ENCODE results near the gene FLT3.
"Not testable (repeated sequence)": the region's sequence is repeated elsewhere in the genome, so short reads cannot be mapped to it uniquely, and the experiment has no call there.

The FLT3 gene

GRCh38 chr13:28013482-28013881, 86.9 kb downstream of the FLT3 start:
- H3K9me3 Mint-ChIP-seq: no peaks in the 10 kb centered on the region
- H3K36me3 Mint-ChIP-seq (ENCODE audit: low read depth): no peaks in the 10 kb centered on the region
- no peak overlapping the region for H3K4me3 Mint-ChIP-seq
- no peak for DNase-seq
- peaks cover 4% of the 10 kb centered on the region for H3K4me1 Mint-ChIP-seq (ENCODE audit: low read depth)
- H3K27ac Mint-ChIP-seq: no peak overlapping the region
- peaks cover 6% of the 10 kb centered on the region for H3K27me3 Mint-ChIP-seq

GRCh38 chr13:28012896-28013295, 87.5 kb downstream of the FLT3 start:
- H3K27me3 Mint-ChIP-seq: peaks cover 6% of the 10 kb centered on the region
- DNase-seq: no peak

GRCh38 chr13:28012383-28012782, 88.0 kb downstream of the FLT3 start:
- H3K9me3 Mint-ChIP-seq: no peaks in the 10 kb centered on the region
- H3K27ac Mint-ChIP-seq: no peak overlapping the region
- peaks cover 6% of the 10 kb centered on the region for H3K27me3 Mint-ChIP-seq
- DNase-seq: no peak
- no peak overlapping the region for H3K4me3 Mint-ChIP-seq
- peaks cover 4% of the 10 kb centered on the region for H3K4me1 Mint-ChIP-seq (ENCODE audit: low read depth)
- H3K36me3 Mint-ChIP-seq (ENCODE audit: low read depth): no peaks in the 10 kb centered on the region

More at GRCh38 chr13:28012896-28013295, 87.5 kb downstream of the FLT3 start:
- Mint-ChIP-seq H3K27ac (no peak overlapping the region), H3K4me3 (no peak overlapping the region), H3K9me3 (no peaks in the 10 kb centered on the region), H3K36me3 (ENCODE audit: low read depth) (no peaks in the 10 kb centered on the region), H3K4me1 (ENCODE audit: low read depth) (peaks cover 4% of the 10 kb centered on the region)

- no peak for DNase-seq
- H3K27me3 Mint-ChIP-seq: peaks cover 3% of the 10 kb centered on the region
- H3K4me3 Mint-ChIP-seq: no peak overlapping the region
- H3K36me3 Mint-ChIP-seq (ENCODE audit: low read depth): no peaks in the 10 kb centered on the region
- peaks cover 3% of the 10 kb centered on the region for H3K4me1 Mint-ChIP-seq (ENCODE audit: low read depth)
- no peaks in the 10 kb centered on the region for H3K9me3 Mint-ChIP-seq
- no peak overlapping the region for H3K27ac Mint-ChIP-seq
Observed at GRCh38 chr13:28010046-28010445, 90.3 kb downstream of the FLT3 start.

GRCh38 chr13:28005016-28005415, 95.4 kb downstream of the FLT3 start:
- H3K4me3 Mint-ChIP-seq; H3K36me3 Mint-ChIP-seq (ENCODE audit: low read depth); H3K27ac Mint-ChIP-seq; H3K4me1 Mint-ChIP-seq (ENCODE audit: low read depth); H3K27me3 Mint-ChIP-seq; DNase-seq; H3K9me3 Mint-ChIP-seq: not testable (repeated sequence)

GRCh38 chr13:28002886-28003698, 97.3 kb downstream of the FLT3 start:
- Mint-ChIP-seq H3K9me3 (no peaks in the 10 kb centered on the region), H3K4me3 (no peak overlapping the region), H3K36me3 (ENCODE audit: low read depth) (no peaks in the 10 kb centered on the region), H3K27me3 (no peaks in the 10 kb centered on the region), H3K27ac (no peak overlapping the region), H3K4me1 (ENCODE audit: low read depth) (peaks cover 2% of the 10 kb centered on the region)
- no peak for DNase-seq

GRCh38 chr13:28001837-28002473, 98.4 kb downstream of the FLT3 start:
- Mint-ChIP-seq H3K4me1 (ENCODE audit: low read depth) (peaks cover 3% of the 10 kb centered on the region), H3K27me3 (no peaks in the 10 kb centered on the region), H3K27ac (no peak overlapping the region), H3K36me3 (ENCODE audit: low read depth) (no peaks in the 10 kb centered on the region), H3K9me3 (no peaks in the 10 kb centered on the region), H3K4me3 (no peak overlapping the region)
- DNase-seq: no peak

GRCh38 chr13:28001049-28001448, 99.3 kb downstream of the FLT3 start:
- H3K36me3 Mint-ChIP-seq (ENCODE audit: low read depth): no peaks in the 10 kb centered on the region
- no peak overlapping the region for H3K4me3 Mint-ChIP-seq
- DNase-seq: no peak
- no peaks in the 10 kb centered on the region for H3K27me3 Mint-ChIP-seq
- H3K9me3 Mint-ChIP-seq: no peaks in the 10 kb centered on the region
- H3K27ac Mint-ChIP-seq: no peak overlapping the region
- H3K4me1 Mint-ChIP-seq (ENCODE audit: low read depth): peaks cover 3% of the 10 kb centered on the region

- Mint-ChIP-seq H3K4me1 (ENCODE audit: low read depth) (peaks cover 3% of the 10 kb centered on the region), H3K9me3 (no peaks in the 10 kb centered on the region), H3K27ac (no peak overlapping the region), H3K36me3 (ENCODE audit: low read depth) (no peaks in the 10 kb centered on the region), H3K4me3 (no peak overlapping the region), H3K27me3 (no peaks in the 10 kb centered on the region)
- DNase-seq: no peak
Observed at GRCh38 chr13:28000567-28000966, 99.8 kb downstream of the FLT3 start.

GRCh38 chr13:27997904-27998522, 102.4 kb downstream of the FLT3 start:
- Mint-ChIP-seq H3K4me1 (ENCODE audit: low read depth) (peaks cover 3% of the 10 kb centered on the region), H3K4me3 (no peak overlapping the region), H3K27me3 (no peaks in the 10 kb centered on the region), H3K36me3 (ENCODE audit: low read depth) (no peaks in the 10 kb centered on the region), H3K9me3 (no peaks in the 10 kb centered on the region), H3K27ac (no peak overlapping the region)
- no peak for DNase-seq

GRCh38 chr13:27991881-27992280, 108.5 kb downstream of the FLT3 start:
- no peaks in the 10 kb centered on the region for H3K9me3 Mint-ChIP-seq
- peaks cover 14% of the 10 kb centered on the region for H3K27me3 Mint-ChIP-seq
- no peak for DNase-seq
- H3K4me1 Mint-ChIP-seq (ENCODE audit: low read depth): no peaks in the 10 kb centered on the region
- H3K36me3 Mint-ChIP-seq (ENCODE audit: low read depth): no peaks in the 10 kb centered on the region
- no peak overlapping the region for H3K27ac Mint-ChIP-seq
- H3K4me3 Mint-ChIP-seq: no peak overlapping the region

- Mint-ChIP-seq H3K27me3 (peaks cover 37% of the 10 kb centered on the region), H3K9me3 (no peaks in the 10 kb centered on the region), H3K4me3 (no peak within 1 kb of the TSS), H3K36me3 (ENCODE audit: low read depth) (no peaks in the 10 kb centered on the region), H3K4me1 (ENCODE audit: low read depth) (no peaks in the 10 kb centered on the region), H3K27ac (no peak within 1 kb of the TSS)
- DNase-seq: no peak
Observed at GRCh38 chr13:27988520-27988919, 111.9 kb downstream of the FLT3 start, which contains the start of gene URAD. Gene URAD (minus strand): TSS chr13:27988693. CDS start chr13:27988637, 56 bp downstream.

- DNase-seq: no peak
- Mint-ChIP-seq H3K27ac (no peak overlapping the region), H3K4me1 (ENCODE audit: low read depth) (peaks cover 2% of the 10 kb centered on the region), H3K4me3 (no peak overlapping the region), H3K27me3 (peaks cover 67% of the 10 kb centered on the region), H3K36me3 (ENCODE audit: low read depth) (no peaks in the 10 kb centered on the region), H3K9me3 (no peaks in the 10 kb centered on the region)
Observed at GRCh38 chr13:27985600-27985999, 114.8 kb downstream of the FLT3 start.

GRCh38 chr13:27982361-27982760, 118.0 kb downstream of the FLT3 start:
- Mint-ChIP-seq H3K4me3 (no peak overlapping the region), H3K4me1 (ENCODE audit: low read depth) (peaks cover 21% of the 10 kb centered on the region), H3K9me3 (no peaks in the 10 kb centered on the region), H3K36me3 (ENCODE audit: low read depth) (no peaks in the 10 kb centered on the region), H3K27ac (no peak overlapping the region), H3K27me3 (peaks cover 82% of the 10 kb centered on the region)
- DNase-seq: no peak

All from activated T-cell treated with anti-CD3 and anti-CD28 coated beads, Interleukin-2, amount 50 U/mL, for 24 hours (primary cell).